GM18867 (cell line): ENCODE results near the gene GOLGA6L10.
"Not testable (repeated sequence)": the region's sequence is repeated elsewhere in the genome, so short reads cannot be mapped to it uniquely, and the experiment has no call there.

ENCODE experiments used
- ATAC-seq: cut with Tn5 transposase; IDR thresholded peaks from one replicate; pipeline ENCODE4 v1.9.1; 2021; ENCODE audit warnings: mild to moderate bottlenecking, moderate library complexity; ENCODE audit not compliant: unreplicated experiment

GOLGA6L10 gene

DNA sequence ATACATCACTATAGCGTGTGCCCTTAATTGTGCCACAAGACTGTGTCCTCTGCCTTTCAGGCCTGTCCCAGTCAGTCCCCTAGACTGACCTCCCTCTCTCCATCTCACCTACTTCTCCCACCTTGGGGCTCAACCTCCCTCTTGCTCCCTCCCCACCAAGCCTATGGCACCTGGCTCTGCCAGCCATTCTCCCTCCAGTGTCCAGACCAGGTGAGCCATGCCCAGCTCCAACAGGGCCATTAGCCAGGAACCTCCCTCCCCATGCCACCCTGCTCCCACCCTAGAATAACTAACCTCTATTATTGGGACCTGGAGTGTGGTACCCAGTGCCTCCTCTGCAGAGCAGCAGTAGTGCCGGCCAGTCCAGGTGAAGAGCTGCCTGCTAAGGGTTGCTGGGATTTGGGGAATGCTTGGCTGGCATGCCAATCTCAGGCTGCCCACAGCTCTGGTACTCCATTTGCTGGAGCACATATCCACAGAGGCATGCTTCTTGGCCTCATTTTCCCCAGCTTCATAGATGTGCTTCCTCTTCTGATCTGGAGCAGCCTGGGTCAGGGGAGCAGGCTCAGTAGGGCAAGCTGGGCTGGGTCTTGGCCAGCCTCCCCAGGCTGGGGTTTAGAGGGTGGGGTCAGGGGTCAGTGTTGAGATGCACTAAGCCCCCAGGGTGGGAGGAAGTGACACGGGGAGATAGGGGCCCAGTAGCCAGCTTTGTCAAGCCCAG is 47.8 kb downstream of the GOLGA6L10 start:
- no peak for ATAC-seq

DNA sequence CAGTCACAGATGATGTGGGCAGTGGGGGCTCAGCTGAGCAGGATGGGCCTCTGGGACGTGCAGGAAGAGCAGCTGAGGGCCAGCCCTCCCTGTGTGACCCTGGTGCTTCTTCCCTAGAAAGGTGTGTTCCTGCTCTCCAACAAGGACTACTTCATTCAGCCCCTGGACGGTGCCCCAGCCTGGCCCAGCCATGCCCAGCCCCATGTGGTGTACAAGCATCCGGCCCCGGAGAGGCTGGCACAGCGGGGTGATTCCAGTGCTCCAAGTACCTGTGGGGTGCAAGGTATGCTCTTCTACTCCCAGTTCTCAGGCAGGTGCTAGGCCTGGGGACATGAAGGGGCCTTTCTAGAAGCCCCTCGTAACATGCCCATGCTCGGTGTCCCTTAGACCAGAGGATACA is 48.4 kb downstream of the GOLGA6L10 start:
- ATAC-seq = no peak

DNA sequence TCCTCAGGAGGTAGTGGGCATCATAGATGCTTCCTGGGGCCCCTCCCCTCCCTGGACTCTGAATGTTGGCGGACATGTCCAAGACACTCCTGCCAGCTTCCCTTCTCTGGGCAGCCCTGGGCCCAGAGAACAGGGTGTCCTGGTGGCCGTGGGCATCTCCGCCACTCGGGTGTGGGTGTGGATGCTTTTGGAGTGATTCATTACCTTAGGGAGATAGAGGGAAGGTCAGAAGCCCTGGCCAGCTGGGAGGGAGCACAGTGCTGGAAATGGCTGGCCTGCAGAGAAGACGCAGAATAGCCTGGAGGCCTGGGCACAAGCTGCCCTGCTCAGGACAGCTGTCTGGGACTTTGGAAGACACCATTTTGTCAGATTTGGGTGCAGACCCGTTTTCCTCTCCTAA is 48.9 kb downstream of the GOLGA6L10 start:
- not testable (repeated sequence) for ATAC-seq

DNA sequence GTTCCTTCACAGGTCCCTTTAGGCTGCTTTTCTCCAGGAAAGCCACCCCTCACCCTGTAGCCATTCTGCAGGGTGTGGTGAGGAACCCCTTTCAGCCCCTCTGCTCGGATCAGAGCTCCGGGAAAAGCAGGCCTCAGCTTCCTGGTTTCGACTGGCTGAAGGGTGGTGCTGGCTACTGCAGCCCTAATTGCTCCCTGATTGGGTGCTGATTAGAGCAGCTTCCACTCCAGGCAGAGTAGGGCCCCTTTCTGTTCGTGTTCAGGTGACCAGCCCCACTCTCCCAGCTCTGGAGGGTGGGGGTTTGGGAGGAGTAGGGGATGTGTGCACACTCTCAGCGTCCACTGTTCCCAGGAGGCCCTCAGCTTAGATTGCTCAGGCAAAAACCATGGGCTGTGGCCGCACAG is 49.8 kb downstream of the GOLGA6L10 start:
- ATAC-seq = not testable (repeated sequence)

DNA sequence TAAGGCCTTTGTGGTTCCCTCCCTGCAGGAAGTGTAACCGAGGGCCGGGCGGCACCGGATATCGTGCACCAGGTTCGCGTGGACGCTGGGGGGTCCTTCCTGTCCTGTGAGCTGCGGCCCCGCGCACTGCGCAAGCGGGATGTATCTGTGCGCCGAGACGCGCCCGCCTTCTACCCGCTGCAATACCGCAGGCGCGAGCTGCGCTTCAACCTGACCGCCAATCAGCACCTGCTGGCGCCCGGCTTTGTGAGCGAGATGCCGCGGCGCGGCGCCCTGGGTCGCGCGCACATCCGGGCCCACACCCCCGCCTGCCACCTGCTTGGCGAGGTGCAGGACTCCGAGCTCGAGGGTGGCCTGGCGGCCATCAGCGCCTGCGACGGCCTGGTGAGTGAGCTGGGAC is 50.8 kb downstream of the GOLGA6L10 start:
- no peak for ATAC-seq

DNA sequence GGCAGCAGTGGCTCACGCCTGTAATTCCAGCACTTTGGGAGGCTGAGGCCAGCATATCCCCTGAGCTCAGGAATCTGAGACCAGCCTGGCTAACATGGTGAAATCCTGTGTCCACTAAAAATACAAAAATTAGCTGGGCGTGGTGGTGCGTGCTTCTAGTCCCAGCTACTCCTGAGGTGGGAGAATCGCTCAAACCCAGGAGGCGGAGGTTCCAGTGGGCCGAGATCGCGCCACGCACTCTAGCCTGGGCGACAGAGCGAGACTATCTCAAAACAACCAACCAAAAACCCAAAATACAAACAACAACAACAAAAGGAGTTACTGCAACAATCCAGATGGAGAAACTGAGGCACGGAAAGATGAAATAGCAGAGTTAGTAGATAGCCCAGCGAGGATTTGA is 51.2 kb downstream of the GOLGA6L10 start:
- ATAC-seq = no peak

DNA sequence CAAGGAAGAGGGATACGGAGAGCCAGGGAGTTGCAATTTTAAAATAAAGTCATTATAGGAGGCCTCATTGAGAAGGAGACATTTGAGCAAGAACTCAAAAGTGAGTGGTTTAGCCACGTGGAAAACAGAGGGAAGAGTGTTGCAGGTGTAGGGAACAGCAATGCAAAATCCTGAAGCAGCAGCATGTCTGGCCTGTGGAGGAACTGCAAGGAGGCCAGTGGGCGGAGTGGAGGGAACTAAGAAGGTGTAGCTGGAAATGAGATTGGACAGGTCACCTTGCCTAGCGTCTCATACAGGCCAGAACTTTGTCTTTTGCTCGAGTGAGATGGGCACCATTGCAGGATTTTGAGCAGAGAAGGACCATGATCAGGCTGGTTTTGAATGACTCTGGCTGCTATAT is 51.7 kb downstream of the GOLGA6L10 start:
- no peak for ATAC-seq

DNA sequence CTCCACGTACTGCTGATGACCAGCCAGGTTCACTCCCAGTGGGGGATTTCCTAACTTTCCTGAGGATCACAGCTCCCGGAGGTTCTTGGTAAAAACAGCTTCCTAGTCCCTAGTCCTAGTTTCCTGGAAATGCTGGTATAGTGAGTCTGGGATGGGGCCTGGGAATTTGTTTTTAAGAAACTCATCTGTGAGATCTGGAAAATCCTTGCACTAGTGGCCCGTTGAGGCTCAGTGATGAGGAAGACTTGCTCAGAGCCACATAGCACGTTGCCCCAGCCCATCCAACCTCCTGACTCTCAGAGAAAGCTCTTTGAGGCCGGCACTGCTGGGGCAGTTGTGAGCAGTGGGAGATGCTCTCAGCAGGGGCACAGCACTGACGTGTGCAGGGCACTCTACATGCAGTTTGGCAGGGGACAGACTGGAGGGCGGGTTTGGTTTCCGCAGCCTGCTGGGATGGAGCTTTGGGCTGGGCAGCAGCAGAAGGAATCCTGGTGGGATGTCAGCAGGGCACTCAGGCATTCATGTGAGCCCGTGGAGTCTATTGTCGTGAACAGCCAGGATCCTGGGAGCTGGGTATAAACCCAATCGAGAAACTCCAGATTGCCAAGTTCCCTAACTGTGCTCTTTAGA is 55.1 kb downstream of the GOLGA6L10 start:
- no peak for ATAC-seq

DNA sequence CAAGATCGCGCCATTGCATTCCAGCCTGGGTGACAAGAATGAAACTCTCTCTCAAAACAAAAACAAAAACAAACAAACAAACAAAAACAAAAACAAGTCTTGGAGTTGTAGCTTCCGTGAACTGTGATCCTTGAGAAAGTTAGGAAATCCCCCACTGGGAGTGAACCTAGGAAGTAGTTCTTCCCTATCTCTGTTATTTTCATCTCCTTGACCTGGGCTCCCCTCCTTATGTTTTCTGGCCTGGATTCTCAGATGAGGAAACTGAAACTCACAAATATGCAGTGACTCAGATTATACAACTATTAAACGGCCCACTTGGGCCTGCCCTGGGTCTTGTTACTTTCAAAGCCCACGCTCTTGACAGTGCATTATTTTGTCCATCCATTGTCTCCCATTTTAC is 57.0 kb downstream of the GOLGA6L10 start:
- no peak for ATAC-seq
